Caco-2 (cell line): ENCODE results near the gene CXCR6. TPM values are rescaled to one million over a fixed set of nuclear protein-coding genes. Genes with fewer than 3 reads are reported as not detected.

Experiments used
- BruUV-seq: library from RNA; stranded (reverse); fragments of 400-500 nt; replicated peaks from 2 replicates; lab custom pipeline; 2021; lab: Mats Ljungman, UMichigan
- CTCF ChIA-PET: fragments of 300-600 bp; sonication (Branson Sonifier 250); formaldehyde crosslinking; loops from one replicate; lab custom pipeline; 2022; ENCODE audit warnings: antibody characterized with exemption; lab: Charles Lee
- POLR2A ChIA-PET: fragments of 300-600 bp; sonication (Branson Sonifier 250); formaldehyde crosslinking; loops from one replicate; lab custom pipeline; 2022; ENCODE audit warnings: antibody characterized with exemption; lab: Charles Lee
- DNase-seq, 2 experiments: peaks; one replicate each; pipeline versions ENCODE4 v3.0.0 to v3.0.0-alpha.2; 2020 to 2022
- H3K27me3 ChIP-seq: replicated peaks from 2 replicates; pipeline ENCODE4 v1.6.0; 2011; ENCODE audit warnings: low read length; ENCODE audit not compliant: control insufficient read depth, insufficient read depth
- H3K36me3 ChIP-seq: 2 replicates; pipeline ENCODE4 v1.5.1; 2011; ENCODE audit warnings: low read length; ENCODE audit not compliant: control insufficient read depth, insufficient read depth
- H3K4me1 ChIP-seq: fragments of 250-450 bp; sonication (Bioruptor Pico); 2 replicates; pipeline ENCODE4 v1.5.1; 2020; ENCODE audit warnings: mild to moderate bottlenecking
- H3K4me3 ChIP-seq: 2 replicates; pipeline ENCODE4 v1.5.1; 2011; ENCODE audit warnings: low read depth, mild to moderate bottlenecking, control low read depth, low read length
- H3K9me3 ChIP-seq: fragments of 250-450 bp; sonication (Bioruptor Pico); 2 replicates; pipeline ENCODE4 v1.5.1; 2020; ENCODE audit warnings: mild to moderate bottlenecking, moderate library complexity
- H3K27ac Mint-ChIP-seq: one replicate; pipeline ENCODE4 v1.8.0; 2022; ENCODE audit warnings: mixed read lengths; ENCODE audit not compliant: unreplicated experiment
- H3K27me3 Mint-ChIP-seq: one replicate; pipeline ENCODE4 v1.8.0; 2022; ENCODE audit warnings: mixed read lengths; ENCODE audit not compliant: insufficient read depth, unreplicated experiment
- H3K36me3 Mint-ChIP-seq: one replicate; pipeline ENCODE4 v1.8.0; 2022; ENCODE audit warnings: mild to moderate bottlenecking, mixed read lengths; ENCODE audit not compliant: insufficient read depth, unreplicated experiment
- H3K4me1 Mint-ChIP-seq: one replicate; pipeline ENCODE4 v1.8.0; 2022; ENCODE audit warnings: low read depth, mixed read lengths; ENCODE audit not compliant: unreplicated experiment
- H3K4me3 Mint-ChIP-seq: one replicate; pipeline ENCODE4 v1.8.0; 2022; ENCODE audit warnings: mild to moderate bottlenecking, moderate library complexity, mixed read lengths; ENCODE audit not compliant: unreplicated experiment
- H3K9me3 Mint-ChIP-seq: one replicate; pipeline ENCODE4 v1.8.0; 2022; ENCODE audit warnings: mixed read lengths; ENCODE audit not compliant: unreplicated experiment
- intact Hi-C: fragments of 100-400 bp; cut with micrococcal nuclease; formaldehyde crosslinking; loops from one replicate; pipeline ENCODE4 v1.10.0; 2022; ENCODE audit not compliant: unreplicated experiment
- total RNA-seq: library from RNA; stranded (reverse); gene quantifications from 2 replicates; pipeline ENCODE4 v1.2.3, GENCODE V29; 2022
- TF ChIP-seq, protein P1 (sequence below), 2 experiments: fragments of 200-600 bp in 1 of 2; IDR thresholded peaks; 1 replicate in 1 of 2; 2 replicates in 1 of 2; pipeline versions ENCODE4 v1.5.1 to v1.8.0; 2011 to 2022; ENCODE audit warnings: antibody characterized with exemption in 1 of 2, control low read depth in 1 of 2, inconsistent platforms in 1 of 2, low read depth in 1 of 2, low read length in 1 of 2, mild to moderate bottlenecking in 1 of 2, moderate library complexity in 1 of 2; ENCODE audit not compliant: insufficient read depth in 1 of 2, severe bottlenecking in 1 of 2, unreplicated experiment in 1 of 2

The CXCR6 gene
- total RNA-seq, 1 experiment from 2014 or later: not detected

DNA sequence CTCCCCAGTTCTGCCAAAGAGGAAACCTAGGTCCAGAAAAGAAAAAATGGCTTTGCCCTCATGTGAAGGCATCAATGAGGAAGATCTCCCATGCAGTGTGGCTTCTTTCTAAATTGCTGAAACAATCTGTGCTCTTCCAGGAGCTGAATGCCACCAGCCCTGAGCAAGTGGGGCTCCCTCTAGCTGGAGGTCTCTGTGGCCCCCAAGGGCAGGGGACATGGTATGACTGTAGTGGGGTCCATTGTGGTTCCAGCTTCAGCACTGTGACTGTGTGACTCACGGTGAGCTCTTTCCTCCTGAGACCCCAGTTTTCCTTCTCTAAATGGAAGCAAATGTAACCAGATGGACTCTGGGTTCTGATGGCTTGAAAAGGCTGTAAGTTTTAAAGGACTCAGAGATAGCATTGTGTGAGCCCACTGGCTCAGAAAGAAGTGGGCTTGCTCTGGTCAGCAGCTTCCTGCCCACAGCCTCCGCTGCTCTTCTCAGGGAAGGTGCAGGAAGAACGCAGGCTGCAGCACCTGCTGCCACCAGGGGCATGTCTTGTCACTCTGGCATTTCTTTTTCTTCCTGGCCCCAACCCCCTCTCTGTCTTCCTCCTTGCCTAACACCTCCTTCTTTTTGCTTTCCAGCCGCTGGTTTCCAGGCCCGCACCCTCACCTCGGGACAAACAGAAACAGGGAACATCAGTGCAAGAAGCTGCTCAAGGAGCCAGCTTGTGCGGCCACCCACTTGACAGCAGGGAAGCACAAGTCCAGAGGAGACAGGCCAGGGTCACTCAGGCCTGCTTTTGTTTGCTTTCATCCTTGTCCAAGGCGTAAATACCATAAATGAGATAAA, 5.8 kb upstream of the CXCR6 start:
- Mint-ChIP-seq H3K36me3 (peaks cover 17% of the 10 kb centered on the region), H3K4me3 (no peak overlapping the region), H3K9me3 (peaks cover 11% of the 10 kb centered on the region), H3K4me1 (peaks cover 9% of the 10 kb centered on the region), H3K27me3 (no peaks in the 10 kb centered on the region), H3K27ac (no peak overlapping the region)
- Histone ChIP-seq H3K9me3 (no peaks in the 10 kb centered on the region), H3K27me3 (no peaks in the 10 kb centered on the region), H3K4me3 (no peak overlapping the region), H3K36me3 (peaks cover 2% of the 10 kb centered on the region; the same call in 1 of the 2 replicates), H3K4me1 (no peaks in the 10 kb centered on the region)
- intact Hi-C loops: loop anchor here (1.0 to 2.0 kb wide), 2 partner anchors 142 to 271 kb away; partner anchors contain the start of gene CCR1
- no TSS peak for BruUV-seq
- ChIA-PET POLR2A (no interaction called here), CTCF (interaction anchor here (0.6 to 1.2 kb wide), 2 partner anchors 139 to 1021 kb away, joined by 3 to 4 read pairs; no protein-coding TSS in a partner anchor)
- no peak for DNase-seq
- TF ChIP-seq, protein P1, sequence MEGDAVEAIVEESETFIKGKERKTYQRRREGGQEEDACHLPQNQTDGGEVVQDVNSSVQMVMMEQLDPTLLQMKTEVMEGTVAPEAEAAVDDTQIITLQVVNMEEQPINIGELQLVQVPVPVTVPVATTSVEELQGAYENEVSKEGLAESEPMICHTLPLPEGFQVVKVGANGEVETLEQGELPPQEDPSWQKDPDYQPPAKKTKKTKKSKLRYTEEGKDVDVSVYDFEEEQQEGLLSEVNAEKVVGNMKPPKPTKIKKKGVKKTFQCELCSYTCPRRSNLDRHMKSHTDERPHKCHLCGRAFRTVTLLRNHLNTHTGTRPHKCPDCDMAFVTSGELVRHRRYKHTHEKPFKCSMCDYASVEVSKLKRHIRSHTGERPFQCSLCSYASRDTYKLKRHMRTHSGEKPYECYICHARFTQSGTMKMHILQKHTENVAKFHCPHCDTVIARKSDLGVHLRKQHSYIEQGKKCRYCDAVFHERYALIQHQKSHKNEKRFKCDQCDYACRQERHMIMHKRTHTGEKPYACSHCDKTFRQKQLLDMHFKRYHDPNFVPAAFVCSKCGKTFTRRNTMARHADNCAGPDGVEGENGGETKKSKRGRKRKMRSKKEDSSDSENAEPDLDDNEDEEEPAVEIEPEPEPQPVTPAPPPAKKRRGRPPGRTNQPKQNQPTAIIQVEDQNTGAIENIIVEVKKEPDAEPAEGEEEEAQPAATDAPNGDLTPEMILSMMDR (IDR thresholded peaks at IDR 0.05; ENCODE audit: insufficient read depth in 1 of 2, low read depth in 1 of 2, low read length in 1 of 2, severe bottlenecking in 1 of 2, unreplicated experiment in 1 of 2): no peak

DNA sequence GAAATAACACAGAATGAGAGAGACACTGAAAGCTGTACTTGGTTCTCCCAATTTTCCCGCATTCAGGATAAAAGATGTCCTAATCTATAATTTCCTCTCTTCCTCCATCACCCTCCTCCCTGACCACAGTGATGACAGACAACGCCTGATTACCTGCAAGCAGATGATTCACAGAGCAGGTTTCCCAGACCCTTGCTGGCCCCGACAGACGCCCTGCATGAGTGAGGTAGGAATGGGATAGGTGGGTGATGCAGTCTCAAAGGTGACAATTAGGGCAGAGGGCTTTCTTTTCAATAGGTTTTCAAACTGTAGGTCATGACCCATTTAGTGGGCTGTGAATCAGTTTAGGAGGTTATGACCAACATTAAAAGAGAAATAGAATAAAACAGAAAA, 5.2 kb upstream of the CXCR6 start:
- CTCF ChIA-PET: interaction anchor here (0.6 to 2.0 kb wide), 10 partner anchors 9 to 972 kb away, joined by 3 to 9 read pairs (median 4); partner anchors contain the start of gene CCR5
- no peaks in the 10 kb centered on the region for H3K9me3 ChIP-seq
- DNase-seq: no peak
- peaks cover 2% of the 10 kb centered on the region; the same call in 1 of the 2 replicates for H3K36me3 ChIP-seq
- H3K4me1 ChIP-seq: no peaks in the 10 kb centered on the region
- intact Hi-C loops: loop anchor here (1.0 to 2.0 kb wide), 2 partner anchors 141 to 271 kb away; partner anchors contain the start of gene CCR1
- H3K4me1 Mint-ChIP-seq: peaks cover 14% of the 10 kb centered on the region
- TF ChIP-seq, protein P1 (IDR thresholded peaks at IDR 0.05; ENCODE audit: insufficient read depth in 1 of 2, low read depth in 1 of 2, low read length in 1 of 2, severe bottlenecking in 1 of 2, unreplicated experiment in 1 of 2): no peak
- H3K27ac Mint-ChIP-seq: no peak overlapping the region
- H3K4me3 Mint-ChIP-seq: no peak overlapping the region
- peaks cover 13% of the 10 kb centered on the region for H3K36me3 Mint-ChIP-seq
- H3K27me3 Mint-ChIP-seq: no peaks in the 10 kb centered on the region
- BruUV-seq: no TSS peak
- no peaks in the 10 kb centered on the region for H3K27me3 ChIP-seq
- POLR2A ChIA-PET: no interaction called here
- peaks cover 11% of the 10 kb centered on the region for H3K9me3 Mint-ChIP-seq
- no peak overlapping the region for H3K4me3 ChIP-seq

DNA sequence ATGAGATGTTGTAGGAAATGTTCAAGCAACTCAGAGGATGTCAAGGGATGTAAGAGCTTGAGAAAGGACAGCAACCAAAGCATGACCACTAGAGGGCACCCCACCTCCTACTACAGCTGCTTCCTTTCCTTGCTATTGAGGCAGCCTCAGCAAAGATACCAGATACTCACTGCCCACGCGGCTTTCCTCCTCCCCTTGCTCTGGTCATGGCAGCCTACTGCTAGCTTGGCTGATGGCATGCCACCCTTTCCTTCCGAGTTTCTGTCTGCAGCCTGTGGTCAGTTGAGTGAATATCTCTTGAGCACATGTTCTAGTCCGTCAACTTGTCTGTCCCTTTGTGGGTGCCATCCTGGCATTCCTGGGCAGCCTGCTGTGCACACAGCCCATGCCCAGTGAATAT, 4.4 kb upstream of the CXCR6 start:
- no peak overlapping the region for H3K4me3 Mint-ChIP-seq
- Histone ChIP-seq H3K4me3 (no peak overlapping the region), H3K4me1 (no peaks in the 10 kb centered on the region), H3K9me3 (no peaks in the 10 kb centered on the region), H3K36me3 (peaks cover 1% of the 10 kb centered on the region; the same call in 1 of the 2 replicates), H3K27me3 (no peaks in the 10 kb centered on the region)
- TF ChIP-seq, protein P1 (IDR thresholded peaks at IDR 0.05; ENCODE audit: insufficient read depth in 1 of 2, low read depth in 1 of 2, low read length in 1 of 2, severe bottlenecking in 1 of 2, unreplicated experiment in 1 of 2): peak; percentile 71 to 88
- H3K27ac Mint-ChIP-seq: no peak overlapping the region
- no peaks in the 10 kb centered on the region for H3K27me3 Mint-ChIP-seq
- intact Hi-C loops: loop anchor here (1.0 to 2.0 kb wide), 2 partner anchors 140 to 270 kb away; partner anchors contain the start of gene CCR1
- H3K9me3 Mint-ChIP-seq: peaks cover 11% of the 10 kb centered on the region
- H3K4me1 Mint-ChIP-seq: peaks cover 14% of the 10 kb centered on the region
- POLR2A ChIA-PET: no interaction called here
- CTCF ChIA-PET: interaction anchor here (0.6 to 2.0 kb wide), 16 partner anchors 10 to 971 kb away, joined by 3 to 9 read pairs (median 4); partner anchors contain the start of genes CCR1 and CCR5
- no TSS peak for BruUV-seq
- peak; percentile 78 for DNase-seq
- H3K36me3 Mint-ChIP-seq: peaks cover 6% of the 10 kb centered on the region
